Right atrium auricular region (tissue), 2 donors: Measurements from ENCODE around the gene PTPRN. TPM values are rescaled to one million over a fixed set of nuclear protein-coding genes. Genes with fewer than 3 reads are reported as not detected.

Experiments
- DNase-seq: peaks from one replicate; pipeline ENCODE4 v3.0.0-alpha.2; 2019; ENCODE audit warnings: low spot score
- H3K27ac ChIP-seq, 2 donors: fragments of 200-600 bp; sonication (generic); 1 replicate in 1 of 2; 2 replicates in 1 of 2; pipeline ENCODE4 v1.5.1; 2016 to 2019
- H3K27me3 ChIP-seq, 2 donors: fragments of 200-600 bp; sonication (generic); one replicate each; pipeline versions ENCODE4 v1.5.1 to v1.6.0; 2017 to 2019
- H3K36me3 ChIP-seq: fragments of 200-600 bp; sonication (generic); one replicate; pipeline ENCODE4 v1.5.1; 2016
- H3K4me1 ChIP-seq, 2 donors: fragments of 200-600 bp; sonication (generic); one replicate each; pipeline versions ENCODE4 v1.5.1 to v1.6.0; 2017 to 2019
- H3K4me3 ChIP-seq, 2 donors: fragments of 200-600 bp; sonication (generic); 1 replicate in 1 of 2; 2 replicates in 1 of 2; pipeline ENCODE4 v1.5.1; 2017 to 2019; ENCODE audit warnings: mild to moderate bottlenecking in 1 of 2, moderate library complexity in 1 of 2
- H3K9me3 ChIP-seq, 2 donors: fragments of 200-600 bp; sonication (generic); one replicate each; pipeline ENCODE4 v1.5.1; 2019
- total RNA-seq, 2 donors: library from RNA; depleted of rRNA; stranded (reverse); fragments of >200 nt; gene quantifications; one replicate each; pipeline ENCODE4 v1.1.0, GENCODE V29; 2016
- TF ChIP-seq, protein P1 (sequence below), 2 donors: fragments of 200-600 bp; sonication (generic); IDR thresholded peaks; one replicate each; pipeline ENCODE4 v1.5.1; 2019; ENCODE audit warnings: antibody characterized with exemption in 2 of 2

The PTPRN gene
- total RNA-seq, 2 donors from 2014 or later, result 0.74 TPM; not detected in 1

- no peaks in the 10 kb centered on the region for H3K4me1 ChIP-seq
- peaks cover 4 to 7% of the 10 kb centered on the region in 2 donors for H3K27me3 ChIP-seq
- DNase-seq, result no peak
- H3K9me3 ChIP-seq, result peaks cover 0 to 4% of the 10 kb centered on the region in 2 donors
- no peaks in the 10 kb centered on the region for H3K36me3 ChIP-seq
- H3K27ac ChIP-seq, result no peak overlapping the region
- TF ChIP-seq, protein P1, sequence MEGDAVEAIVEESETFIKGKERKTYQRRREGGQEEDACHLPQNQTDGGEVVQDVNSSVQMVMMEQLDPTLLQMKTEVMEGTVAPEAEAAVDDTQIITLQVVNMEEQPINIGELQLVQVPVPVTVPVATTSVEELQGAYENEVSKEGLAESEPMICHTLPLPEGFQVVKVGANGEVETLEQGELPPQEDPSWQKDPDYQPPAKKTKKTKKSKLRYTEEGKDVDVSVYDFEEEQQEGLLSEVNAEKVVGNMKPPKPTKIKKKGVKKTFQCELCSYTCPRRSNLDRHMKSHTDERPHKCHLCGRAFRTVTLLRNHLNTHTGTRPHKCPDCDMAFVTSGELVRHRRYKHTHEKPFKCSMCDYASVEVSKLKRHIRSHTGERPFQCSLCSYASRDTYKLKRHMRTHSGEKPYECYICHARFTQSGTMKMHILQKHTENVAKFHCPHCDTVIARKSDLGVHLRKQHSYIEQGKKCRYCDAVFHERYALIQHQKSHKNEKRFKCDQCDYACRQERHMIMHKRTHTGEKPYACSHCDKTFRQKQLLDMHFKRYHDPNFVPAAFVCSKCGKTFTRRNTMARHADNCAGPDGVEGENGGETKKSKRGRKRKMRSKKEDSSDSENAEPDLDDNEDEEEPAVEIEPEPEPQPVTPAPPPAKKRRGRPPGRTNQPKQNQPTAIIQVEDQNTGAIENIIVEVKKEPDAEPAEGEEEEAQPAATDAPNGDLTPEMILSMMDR (IDR thresholded peaks at IDR 0.05), result no peak
- no peak overlapping the region for H3K4me3 ChIP-seq
Observed at GRCh38 chr2:219334076-219334475, 24.9 kb upstream of the PTPRN start.

DNA sequence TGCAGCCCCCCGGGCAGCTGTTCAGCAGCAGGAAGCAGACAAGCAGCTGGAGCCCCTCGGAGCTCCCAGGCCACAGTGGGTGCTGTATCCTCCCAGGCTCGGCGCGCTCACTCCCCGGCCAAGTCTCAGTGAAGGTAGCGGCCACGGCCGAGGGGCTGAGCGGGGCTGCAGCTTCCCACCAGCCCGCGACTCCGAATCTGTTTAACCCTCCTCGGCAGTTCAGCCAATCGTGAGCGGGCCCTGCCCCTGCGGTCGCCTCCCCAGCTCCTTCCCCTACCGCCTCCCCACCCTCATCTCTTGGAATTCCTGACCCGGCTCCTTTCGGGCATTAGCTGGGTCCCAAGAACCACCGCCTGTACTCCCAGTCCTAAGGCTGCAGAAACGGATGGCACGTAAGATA lies 23.3 kb upstream of the PTPRN start, which contains the start of gene RESP18:
Gene RESP18 (minus strand): TSS at position 203 of the 400 bp plus-strand sequence.
- Histone ChIP-seq H3K4me1 (no peaks in the 10 kb centered on the region), H3K27ac (no peak within 1 kb of the TSS), H3K36me3 (no peaks in the 10 kb centered on the region), H3K27me3 (peaks cover 4 to 7% of the 10 kb centered on the region in 2 donors), H3K4me3 (no peak within 1 kb of the TSS), H3K9me3 (peaks cover 0 to 4% of the 10 kb centered on the region in 2 donors)
- TF ChIP-seq, protein P1 (IDR thresholded peaks at IDR 0.05), result no peak
- DNase-seq, result no peak

DNA sequence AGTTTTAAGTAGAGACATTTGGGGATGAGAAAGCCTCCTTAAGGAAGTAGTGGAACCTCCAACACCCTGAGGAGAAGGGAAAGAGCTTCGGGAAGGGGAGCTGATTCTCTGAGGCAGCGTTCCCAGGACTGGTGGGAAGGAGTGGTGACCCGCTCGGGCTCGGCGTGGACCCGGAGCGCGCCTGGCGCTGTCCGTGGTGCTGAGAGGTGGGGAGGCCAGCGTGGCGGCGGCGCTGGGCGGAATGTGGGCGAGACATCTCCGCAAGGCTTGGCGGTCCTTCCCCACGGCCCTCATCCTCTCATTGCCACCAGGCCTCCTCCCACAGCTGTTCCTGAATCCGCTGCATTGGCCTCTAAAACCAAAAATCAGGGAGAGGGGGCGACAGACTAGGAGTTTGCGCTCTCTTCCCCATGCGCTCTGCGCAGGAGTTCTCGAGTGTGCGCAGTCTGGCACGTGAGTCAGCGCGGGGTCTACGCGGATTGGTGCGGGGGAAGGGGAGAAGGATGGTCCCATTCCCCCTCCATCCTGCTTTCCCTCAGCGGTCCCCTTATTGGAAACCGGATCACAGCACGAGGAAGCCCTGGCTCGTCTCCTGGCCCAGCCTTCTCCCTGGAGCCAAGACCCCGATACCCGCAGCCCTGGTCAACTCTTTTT lies 22.5 kb upstream of the PTPRN start:
- TF ChIP-seq, protein P1 (IDR thresholded peaks at IDR 0.05), result no peak
- Histone ChIP-seq H3K27ac (no peak overlapping the region), H3K4me1 (no peaks in the 10 kb centered on the region), H3K27me3 (peaks cover 4 to 7% of the 10 kb centered on the region in 2 donors), H3K36me3 (no peaks in the 10 kb centered on the region), H3K9me3 (peaks cover 0 to 4% of the 10 kb centered on the region in 2 donors), H3K4me3 (no peak overlapping the region)
- no peak for DNase-seq

DNA sequence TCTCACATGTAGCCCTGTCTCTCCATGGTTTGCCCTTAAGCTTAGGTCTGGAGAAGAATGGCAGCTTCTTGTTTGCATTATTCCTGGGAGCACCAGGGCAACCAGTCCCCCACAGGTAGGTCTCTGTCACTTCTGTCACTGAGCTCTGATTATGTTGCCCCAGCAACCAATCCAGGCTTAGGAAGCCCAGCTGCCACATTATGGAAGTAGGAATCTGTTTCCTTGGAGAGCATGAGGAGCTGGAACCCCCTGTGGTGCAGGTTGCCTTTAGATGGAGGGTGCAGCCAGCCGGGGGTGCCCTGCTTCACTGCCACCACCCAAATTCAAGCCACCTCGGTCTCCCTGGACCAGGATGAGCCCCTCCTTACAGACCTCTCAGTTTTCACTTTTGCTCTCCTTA lies 18.5 kb upstream of the PTPRN start:
- no peak for DNase-seq
- Histone ChIP-seq H3K4me3 (no peak overlapping the region), H3K27ac (no peak overlapping the region), H3K4me1 (no peaks in the 10 kb centered on the region), H3K9me3 (no peaks in the 10 kb centered on the region), H3K36me3 (no peaks in the 10 kb centered on the region), H3K27me3 (peaks cover 4 to 7% of the 10 kb centered on the region in 2 donors)
- TF ChIP-seq, protein P1 (IDR thresholded peaks at IDR 0.05), result no peak

- Histone ChIP-seq H3K36me3 (no peaks in the 10 kb centered on the region), H3K27ac (no peak overlapping the region), H3K27me3 (no peaks in the 10 kb centered on the region), H3K9me3 (no peaks in the 10 kb centered on the region), H3K4me3 (no peak overlapping the region), H3K4me1 (no peaks in the 10 kb centered on the region)
- no peak for DNase-seq
- TF ChIP-seq, protein P1 (IDR thresholded peaks at IDR 0.05), result no peak
Observed at GRCh38 chr2:219325657-219326315, 16.6 kb upstream of the PTPRN start.
